ENCODE data around the gene BRINP3. TPM values are rescaled to one million over a fixed set of nuclear protein-coding genes. Genes with fewer than 3 reads are reported as not detected.

The BRINP3 gene
- total RNA-seq, 1 experiment from 2014 or later = not detected

DNA sequence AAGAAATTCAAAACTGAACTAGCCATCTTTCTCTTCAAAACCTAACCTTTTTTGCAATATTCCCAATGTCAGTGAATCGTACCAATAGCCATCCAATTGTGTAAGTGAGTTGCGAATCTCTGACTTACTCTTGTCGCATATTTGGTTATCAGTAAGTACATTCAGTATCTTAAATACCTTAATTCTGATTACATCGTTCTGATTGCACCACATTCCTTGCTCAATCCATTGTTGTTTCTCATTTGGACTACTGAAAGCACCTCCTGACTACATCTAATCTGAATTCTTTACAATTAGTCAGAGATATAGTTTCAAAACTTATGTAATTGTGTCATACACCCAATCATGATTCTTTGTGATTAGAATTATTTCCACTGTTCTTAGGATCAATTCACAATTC, 16.8 kb upstream of the BRINP3 start:
- H3K36me3 Mint-ChIP-seq (ENCODE audit: insufficient read depth in 1 of 3, low read depth in 3 of 3) = no peaks in the 10 kb centered on the region
- H4K20me1 ChIP-seq (ENCODE audit: control insufficient read depth, insufficient read depth, insufficient read length) = no peaks in the 10 kb centered on the region
- no peaks in the 10 kb centered on the region for H3K4me1 Mint-ChIP-seq
- H2BK15ac ChIP-seq (ENCODE audit: low read depth, low read length) = no peak overlapping the region
- H3K23ac ChIP-seq (ENCODE audit: insufficient read length, low read depth, low read length) = no peak overlapping the region
- H3K14ac ChIP-seq (ENCODE audit: insufficient read depth, low read length) = no peak overlapping the region
- H3K18ac ChIP-seq (ENCODE audit: insufficient read length, low read depth, low read length) = no peak overlapping the region
- no peaks in the 10 kb centered on the region for H3K27me3 Mint-ChIP-seq (ENCODE audit: low read depth)
- H3K4me1 ChIP-seq (ENCODE audit: insufficient read depth, low read length) = no peaks in the 10 kb centered on the region
- H3K27me3 ChIP-seq (ENCODE audit: insufficient read depth, low read length) = no peaks in the 10 kb centered on the region
- H4K91ac ChIP-seq (ENCODE audit: insufficient read length, low read depth, low read length) = no peak overlapping the region
- H3K9me3 Mint-ChIP-seq = no peaks in the 10 kb centered on the region
- no peak overlapping the region for H2AFZ ChIP-seq (ENCODE audit: low read length)
- no peak overlapping the region for H2AK5ac ChIP-seq (ENCODE audit: insufficient read length, low read length)
- H3K27ac ChIP-seq (ENCODE audit: insufficient read length, low read depth, low read length) = no peak overlapping the region
- DNase-seq = no peak
- TF ChIP-seq, protein P1, sequence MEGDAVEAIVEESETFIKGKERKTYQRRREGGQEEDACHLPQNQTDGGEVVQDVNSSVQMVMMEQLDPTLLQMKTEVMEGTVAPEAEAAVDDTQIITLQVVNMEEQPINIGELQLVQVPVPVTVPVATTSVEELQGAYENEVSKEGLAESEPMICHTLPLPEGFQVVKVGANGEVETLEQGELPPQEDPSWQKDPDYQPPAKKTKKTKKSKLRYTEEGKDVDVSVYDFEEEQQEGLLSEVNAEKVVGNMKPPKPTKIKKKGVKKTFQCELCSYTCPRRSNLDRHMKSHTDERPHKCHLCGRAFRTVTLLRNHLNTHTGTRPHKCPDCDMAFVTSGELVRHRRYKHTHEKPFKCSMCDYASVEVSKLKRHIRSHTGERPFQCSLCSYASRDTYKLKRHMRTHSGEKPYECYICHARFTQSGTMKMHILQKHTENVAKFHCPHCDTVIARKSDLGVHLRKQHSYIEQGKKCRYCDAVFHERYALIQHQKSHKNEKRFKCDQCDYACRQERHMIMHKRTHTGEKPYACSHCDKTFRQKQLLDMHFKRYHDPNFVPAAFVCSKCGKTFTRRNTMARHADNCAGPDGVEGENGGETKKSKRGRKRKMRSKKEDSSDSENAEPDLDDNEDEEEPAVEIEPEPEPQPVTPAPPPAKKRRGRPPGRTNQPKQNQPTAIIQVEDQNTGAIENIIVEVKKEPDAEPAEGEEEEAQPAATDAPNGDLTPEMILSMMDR (conservative IDR thresholded peaks at IDR 0.05) = no peak
- H3K79me2 ChIP-seq (ENCODE audit: insufficient read depth, low read length) = no peaks in the 10 kb centered on the region
- H4K5ac ChIP-seq (ENCODE audit: insufficient read length, low read depth, low read length) = no peak overlapping the region
- H3K4me3 Mint-ChIP-seq = no peak overlapping the region
- H2BK5ac ChIP-seq (ENCODE audit: insufficient read length, low read length) = no peak overlapping the region
- H4K8ac ChIP-seq (replicated peaks; ENCODE audit: insufficient read length, low read depth, low read length) = no peak overlapping the region
- H3K9ac ChIP-seq (ENCODE audit: extremely low read depth, insufficient read length, low read length) = no peak overlapping the region
- H3K27ac Mint-ChIP-seq = no peak overlapping the region
- no CpG with 5 or more reads among the region's 4 CpGs for WGBS (ENCODE audit: extremely low coverage, insufficient read length, low lambda C conversion rate)
- H3K9me3 ChIP-seq (ENCODE audit: control insufficient read depth, low read depth, low read length) = no peaks in the 10 kb centered on the region
- H2BK20ac ChIP-seq (ENCODE audit: low read depth, low read length, poor library complexity, severe bottlenecking) = no peak overlapping the region
- no peaks in the 10 kb centered on the region for H3K79me1 ChIP-seq (ENCODE audit: insufficient read depth, low read depth, low read length, poor library complexity, severe bottlenecking)
- no peaks in the 10 kb centered on the region for H3K23me2 ChIP-seq (ENCODE audit: insufficient read length, low read depth, low read length, poor library complexity, severe bottlenecking)
- no peak overlapping the region for H2BK120ac ChIP-seq (ENCODE audit: low read depth, low read length, poor library complexity, severe bottlenecking)
- no peak overlapping the region for H3T11ph ChIP-seq (ENCODE audit: low read length)
- H3K4me2 ChIP-seq (ENCODE audit: insufficient read depth, insufficient read length, low read length) = no peak overlapping the region
- no peak overlapping the region for H2BK12ac ChIP-seq (ENCODE audit: insufficient read length, low read depth, low read length)
- H3K4ac ChIP-seq (ENCODE audit: low read depth, low read length) = no peak overlapping the region
- no peak overlapping the region for H3K56ac ChIP-seq (ENCODE audit: insufficient read length, low read depth, low read length)
